IMR-90 (cell line): ENCODE results near the gene AVPR1B. TPM values are rescaled to one million over a fixed set of nuclear protein-coding genes. Genes with fewer than 3 reads are reported as not detected.

Experiments
- ATAC-seq: fragments of 200-7000 bp; cut with Tn5 transposase; 2 replicates; pipeline ENCODE4 v1.9.1; 2020; ENCODE audit warnings: low read depth, mild to moderate bottlenecking, moderate library complexity
- BruUV-seq: library from RNA; stranded (reverse); fragments of 400-500 nt; replicated peaks from 2 replicates; lab custom pipeline; 2021; lab: Mats Ljungman, UMichigan
- CTCF ChIA-PET: fragments of 300-600 bp; formaldehyde crosslinking; extraction: SDS; loops from one replicate; lab custom pipeline; 2021; ENCODE audit warnings: antibody characterized with exemption; lab: Yijun Ruan, JAX
- POLR2A ChIA-PET: fragments of 300-600 bp; sonication (Branson Sonifier 250); formaldehyde crosslinking; loops from one replicate; lab custom pipeline; 2022; ENCODE audit warnings: antibody characterized with exemption; ENCODE audit not compliant: unreplicated experiment; lab: Charles Lee
- DNase-seq: peaks from one replicate; pipeline ENCODE4 v3.0.0; 2013
- H2AFZ ChIP-seq: replicated peaks from 2 replicates; pipeline ENCODE3; 2013; ENCODE audit warnings: low read length, mild to moderate bottlenecking; ENCODE audit not compliant: poor library complexity
- H2AK5ac ChIP-seq: 2 replicates; pipeline ENCODE4 v1.6.1; 2013; ENCODE audit warnings: low read depth, low read length, inconsistent platforms
- H2AK9ac ChIP-seq: replicated peaks from 2 replicates; pipeline ENCODE3; 2013; ENCODE audit warnings: mild to moderate bottlenecking, low read depth, low read length, moderate library complexity; ENCODE audit not compliant: poor library complexity
- H2BK120ac ChIP-seq: 2 replicates; pipeline ENCODE4 v1.6.1; 2013; ENCODE audit warnings: low read depth, low read length, inconsistent platforms
- H2BK15ac ChIP-seq: 3 replicates; pipeline ENCODE4 v1.6.1; 2013; ENCODE audit warnings: low read depth, low read length, inconsistent platforms
- H2BK20ac ChIP-seq: 2 replicates; pipeline ENCODE4 v1.6.1; 2013; ENCODE audit warnings: low read depth, mild to moderate bottlenecking, inconsistent platforms, low read length, moderate library complexity
- H2BK5ac ChIP-seq: 2 replicates; pipeline ENCODE4 v1.6.1; 2013; ENCODE audit warnings: mild to moderate bottlenecking, low read depth, low read length, inconsistent platforms; ENCODE audit not compliant: poor library complexity, severe bottlenecking
- H3K14ac ChIP-seq: replicated peaks from 2 replicates; pipeline ENCODE4 v1.6.1; 2013; ENCODE audit warnings: low read depth, low read length, inconsistent platforms
- H3K18ac ChIP-seq: 2 replicates; pipeline ENCODE4 v1.6.1; 2013; ENCODE audit warnings: low read depth, low read length, control low read depth
- H3K23ac ChIP-seq: 2 replicates; pipeline ENCODE4 v1.6.1; 2013; ENCODE audit warnings: low read depth, low read length, inconsistent platforms
- H3K27ac ChIP-seq: 2 replicates; pipeline ENCODE4 v1.5.1; 2013; ENCODE audit warnings: mild to moderate bottlenecking, control low read depth, low read length; ENCODE audit not compliant: insufficient read depth
- H3K27me3 ChIP-seq: 2 replicates; pipeline ENCODE4 v1.6.1; 2013; ENCODE audit warnings: low read length; ENCODE audit not compliant: control insufficient read depth, insufficient read depth
- H3K36me3 ChIP-seq: 2 replicates; pipeline ENCODE4 v1.6.1; 2013; ENCODE audit warnings: low read length, mixed read lengths; ENCODE audit not compliant: control insufficient read depth, insufficient read depth
- H3K4ac ChIP-seq: 2 replicates; pipeline ENCODE4 v1.6.1; 2013; ENCODE audit warnings: low read depth, low read length, inconsistent platforms
- H3K4me1 ChIP-seq: 2 replicates; pipeline ENCODE4 v1.6.1; 2013; ENCODE audit warnings: low read length, mixed read lengths; ENCODE audit not compliant: control insufficient read depth, insufficient read depth
- H3K4me2 ChIP-seq: 2 replicates; pipeline ENCODE4 v1.6.1; 2013; ENCODE audit warnings: low read depth, mild to moderate bottlenecking, control low read depth, low read length, moderate library complexity
- H3K4me3 ChIP-seq: 2 replicates; pipeline ENCODE4 v1.5.1; 2013; ENCODE audit warnings: low read depth, mild to moderate bottlenecking, control low read depth, low read length, moderate library complexity; ENCODE audit not compliant: insufficient read depth
- H3K56ac ChIP-seq: 2 replicates; pipeline ENCODE4 v1.6.1; 2013; ENCODE audit warnings: low read length, inconsistent platforms; ENCODE audit not compliant: insufficient read depth; ENCODE audit errors: extremely low read depth
- H3K79me1 ChIP-seq, 2 experiments: 2 replicates each; pipeline ENCODE4 v1.6.1; 2013; ENCODE audit warnings: low read length in 2 of 2, inconsistent platforms in 1 of 2, low read depth in 1 of 2
- H3K9ac ChIP-seq: 2 replicates; pipeline ENCODE4 v1.6.1; 2013; ENCODE audit warnings: low read depth, low read length, control low read depth
- H3K9me1 ChIP-seq: 2 replicates; pipeline ENCODE4 v1.6.1; 2013; ENCODE audit warnings: low read length, inconsistent platforms; ENCODE audit not compliant: insufficient read depth
- H3K9me3 ChIP-seq: 2 replicates; pipeline ENCODE4 v1.6.1; 2013; ENCODE audit warnings: low read length; ENCODE audit not compliant: control insufficient read depth, insufficient read depth
- H4K20me1 ChIP-seq: 2 replicates; pipeline ENCODE4 v1.6.1; 2013; ENCODE audit warnings: low read length, inconsistent platforms; ENCODE audit not compliant: insufficient read depth
- H4K5ac ChIP-seq: 2 replicates; pipeline ENCODE4 v1.6.1; 2013; ENCODE audit warnings: mild to moderate bottlenecking, low read depth, low read length, control low read depth
- H4K8ac ChIP-seq, 2 experiments: 2 replicates each; pipeline ENCODE4 v1.6.1; 2013; ENCODE audit warnings: low read depth in 2 of 2, low read length in 2 of 2, control low read depth in 1 of 2, inconsistent platforms in 1 of 2
- H4K91ac ChIP-seq: 2 replicates; pipeline ENCODE4 v1.6.1; 2013; ENCODE audit warnings: low read depth, low read length, inconsistent platforms; ENCODE audit not compliant: insufficient read depth
- BHLHE40 ChIP-seq: fragments of 150-350 bp; IDR thresholded peaks from 2 replicates; pipeline ENCODE4 v1.6.1; 2016; ENCODE audit warnings: mild to moderate bottlenecking, low read depth, low read length
- CEBPB ChIP-seq: IDR thresholded peaks from 2 replicates; pipeline ENCODE4 v1.6.1; 2012; ENCODE audit warnings: low read depth, low read length, improper control_type of control experiment
- CHD1 ChIP-seq: IDR thresholded peaks from 2 replicates; pipeline ENCODE4 v1.6.1; 2012; ENCODE audit warnings: low read depth, low read length, improper control_type of control experiment
- FOS ChIP-seq: fragments of 150-350 bp; IDR thresholded peaks from 2 replicates; pipeline ENCODE4 v1.6.1; 2016; ENCODE audit warnings: low read depth, low read length
- NFE2L2 ChIP-seq: fragments of 150-350 bp; IDR thresholded peaks from 2 replicates; pipeline ENCODE4 v1.6.1; 2016; ENCODE audit warnings: low read depth, mild to moderate bottlenecking, low read length
- POLR2A ChIP-seq: IDR thresholded peaks from 2 replicates; pipeline ENCODE4 v1.6.1; 2012; ENCODE audit warnings: mild to moderate bottlenecking, low read depth, low read length
- RCOR1 ChIP-seq: IDR thresholded peaks from 2 replicates; pipeline ENCODE4 v1.6.1; 2012; ENCODE audit warnings: mild to moderate bottlenecking, low read length, improper control_type of control experiment; ENCODE audit not compliant: insufficient replicate concordance
- RFX5 ChIP-seq: IDR thresholded peaks from 2 replicates; pipeline ENCODE4 v1.8.0; 2012; ENCODE audit warnings: low read depth, mild to moderate bottlenecking, low read length, moderate library complexity
- WGBS, 2 experiments: methylation state at CpG; one replicate each; pipeline versions ENCODE4 v1.1.5 to v1.1.7; 2013; ENCODE audit warnings: missing lambda C conversion rate in 2 of 2; ENCODE audit not compliant: insufficient read length in 1 of 2; ENCODE audit errors: extremely low coverage in 2 of 2; 5-methylcytosine and 5-hydroxymethylcytosine counted together
- dilution Hi-C: fragments of 300-500 bp; cut with HindIII; formaldehyde crosslinking; loops from one replicate; pipeline ENCODE4 v1.14.3; 2018; ENCODE audit warnings: low sequenced_read_pairs; ENCODE audit not compliant: unreplicated experiment
- in situ Hi-C: fragments of 300-500 bp; cut with MboI; formaldehyde crosslinking; loops from 3 replicates; pipeline ENCODE4 v1.14.3; 2019; ENCODE audit warnings: low sequenced_read_pairs, inconsistent platforms, mixed read lengths
- intact Hi-C: fragments of 100-400 bp; cut with micrococcal nuclease; formaldehyde crosslinking; loops from 2 replicates; pipeline ENCODE4 v1.10.0; 2022
- polyA plus RNA-seq, 3 experiments: library from polyadenylated mRNA; depleted of rRNA; stranded (reverse); fragments of >200 nt; gene quantifications; 2 replicates each; pipeline ENCODE4 v1.2.3, GENCODE V29; 2012; ENCODE audit warnings: low replicate concordance in 1 of 3
- total RNA-seq: library from RNA; depleted of rRNA; stranded (reverse); fragments of >200 nt; gene quantifications from 2 replicates; pipeline ENCODE4 v1.2.3, GENCODE V29; 2012
- TF ChIP-seq, protein P1 (sequence below): fragments of 150-350 bp; IDR thresholded peaks from 2 replicates; pipeline ENCODE4 v1.6.1; 2017; ENCODE audit warnings: mild to moderate bottlenecking, antibody characterized with exemption, low read length, low read depth

Gene AVPR1B
- total and polyA plus RNA-seq, 2 of the 4 experiments (the other 2 are of a cell fraction): not detected

DNA sequence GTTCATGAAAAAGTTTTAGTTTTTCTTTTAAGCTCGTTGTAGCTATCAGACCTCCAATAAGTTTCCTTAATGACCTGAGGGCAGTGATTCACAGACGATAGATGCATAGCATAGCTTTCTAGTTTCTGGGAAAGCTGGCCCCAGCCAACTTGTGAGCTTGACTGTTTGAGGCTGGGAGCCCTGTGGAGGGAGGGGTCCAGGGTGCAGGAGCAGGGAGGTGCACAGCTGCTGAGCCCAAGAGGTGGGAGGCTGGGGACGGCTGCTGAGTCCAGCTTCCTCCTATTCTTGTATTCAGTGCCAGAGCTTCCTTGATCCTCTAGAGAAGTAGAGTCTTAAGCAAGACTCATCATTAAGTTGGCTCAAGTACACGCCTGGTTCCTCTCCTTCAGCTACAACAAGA is 11.0 kb upstream of the AVPR1B start:
- CTCF ChIA-PET: interaction anchor here (1.0 kb wide), 1 partner anchor 83 kb away, joined by 3 read pairs; no protein-coding TSS in a partner anchor
- no peak overlapping the region for H4K5ac ChIP-seq
- no peak for ATAC-seq

More for the DNA sequence above, 11.0 kb upstream of the AVPR1B start:
- Histone ChIP-seq H3K4me3 (no peak overlapping the region), H2BK120ac (no peak overlapping the region), H3K9ac (no peak overlapping the region), H3K4me2 (no peak overlapping the region), H4K20me1 (no peaks in the 10 kb centered on the region), H3K18ac (no peak overlapping the region), H4K91ac (no peak overlapping the region), H3K27me3 (peaks cover 39% of the 10 kb centered on the region), H3K27ac (no peak overlapping the region), H2AFZ (no peak overlapping the region), H3K9me3 (no peaks in the 10 kb centered on the region), H2BK15ac (no peak overlapping the region), H2AK9ac (no peak overlapping the region), H3K14ac (no peak overlapping the region), H3K4me1 (no peaks in the 10 kb centered on the region), H3K79me1 (no peaks in the 10 kb centered on the region), H2BK5ac (no peak overlapping the region), H3K36me3 (no peaks in the 10 kb centered on the region), H2BK20ac (no peak overlapping the region), H4K8ac (no peak overlapping the region), H3K4ac (no peak overlapping the region), H3K23ac (no peak overlapping the region), H3K56ac (no peak overlapping the region), H2AK5ac (no peak overlapping the region), H3K9me1 (no peaks in the 10 kb centered on the region)
- POLR2A ChIA-PET: no interaction called here
- intact Hi-C loops: no loop called here
- TF ChIP-seq RFX5 (no peak), RCOR1 (no peak), NFE2L2 (no peak), CEBPB (no peak), POLR2A (no peak), BHLHE40 (no peak), CHD1 (no peak), FOS (no peak)
- TF ChIP-seq, protein P1, sequence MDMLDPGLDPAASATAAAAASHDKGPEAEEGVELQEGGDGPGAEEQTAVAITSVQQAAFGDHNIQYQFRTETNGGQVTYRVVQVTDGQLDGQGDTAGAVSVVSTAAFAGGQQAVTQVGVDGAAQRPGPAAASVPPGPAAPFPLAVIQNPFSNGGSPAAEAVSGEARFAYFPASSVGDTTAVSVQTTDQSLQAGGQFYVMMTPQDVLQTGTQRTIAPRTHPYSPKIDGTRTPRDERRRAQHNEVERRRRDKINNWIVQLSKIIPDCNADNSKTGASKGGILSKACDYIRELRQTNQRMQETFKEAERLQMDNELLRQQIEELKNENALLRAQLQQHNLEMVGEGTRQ: no peak
- no CpG with 5 or more reads among the region's 4 CpGs for WGBS, 2 experiments
- in situ Hi-C loops: no loop called here
- DNase-seq: peak; percentile 4
- BruUV-seq: no TSS peak
- dilution Hi-C loops: no loop called here
